Ovary (tissue), 9 donors: ENCODE measurements around the gene RANBP10. TPM values are rescaled to one million over a fixed set of nuclear protein-coding genes. Genes with fewer than 3 reads are reported as not detected.

Experiments used
- DNase-seq, 5 donors: peaks; one replicate each; pipeline ENCODE4 v3.0.0-alpha.2; 2019 to 2020
- H3K27ac ChIP-seq, 2 donors: fragments of 200-600 bp; one replicate each; pipeline versions ENCODE4 v1.5.1 to v1.8.0; 2019 to 2022
- H3K27me3 ChIP-seq: fragments of 200-600 bp; one replicate; pipeline ENCODE4 v1.8.0; 2022
- H3K36me3 ChIP-seq: fragments of 200-600 bp; sonication (generic); one replicate; pipeline ENCODE4 v1.5.1; 2019
- H3K4me1 ChIP-seq: one replicate; pipeline ENCODE4 v1.8.1; 2013; ENCODE audit warnings: mild to moderate bottlenecking, moderate library complexity; ENCODE audit not compliant: insufficient read depth
- H3K4me3 ChIP-seq: fragments of 200-600 bp; sonication (generic); one replicate; pipeline ENCODE4 v1.5.1; 2017
- H3K9me3 ChIP-seq, 2 donors: fragments of 200-600 bp in 1 of 2; sonication (generic) in 1 of 2; one replicate each; pipeline versions ENCODE4 v1.5.1 to v1.8.1; 2013 to 2019; ENCODE audit warnings: mild to moderate bottlenecking in 1 of 2, moderate library complexity in 1 of 2
- CTCF ChIP-seq, 3 donors: fragments of 450-650 bp in 2 of 3; fragments of 200-600 bp in 1 of 3; IDR thresholded peaks; one replicate each; pipeline versions ENCODE4 v1.5.1 to v1.8.0; 2016 to 2022; ENCODE audit warnings: antibody characterized with exemption in 3 of 3, mild to moderate bottlenecking in 1 of 3
- EP300 ChIP-seq: sonication (generic); formaldehyde crosslinking; IDR thresholded peaks from one replicate; pipeline ENCODE4 v1.6.1; 2017; ENCODE audit warnings: antibody characterized with exemption
- POLR2A ChIP-seq: fragments of 450-650 bp; IDR thresholded peaks from one replicate; pipeline ENCODE4 v1.6.1; 2017; ENCODE audit warnings: antibody characterized with exemption, mild to moderate bottlenecking, moderate library complexity
- WGBS, 3 donors: extraction: QIAGEN DNeasy Blood & Tissue Kit in 1 of 3; methylation state at CpG; one replicate each; pipeline versions ENCODE4 v1.1.5 to v1.1.7; 2013 to 2017; 5-methylcytosine and 5-hydroxymethylcytosine counted together
- intact Hi-C, 4 donors: fragments of 100-400 bp; cut with DNase I; formaldehyde crosslinking; loops; one replicate each; pipeline versions ENCODE4 v1.11.0 to v1.15.1; 2022 to 2023
- polyA plus RNA-seq, 2 donors: library from polyadenylated mRNA; stranded (reverse); fragments of 200-250 nt in 1 of 2; fragments of 350-450 nt in 1 of 2; fragmentation: Illumina TruSeq in 1 of 2; extraction: RNeasy Lipid Tissue Mini Kit (QIAGEN cat#74804) in 1 of 2; gene quantifications; one replicate each; pipeline ENCODE4 v1.2.3, GENCODE V29; 2013 to 2014
- total RNA-seq, 7 donors: library from RNA; depleted of rRNA in 2 of 7; stranded (reverse); fragments of >200 nt in 2 of 7; fragmentation: NEBNext Ultra II Directional in 3 of 7; extraction: Animal tissue kit (Norgen Biotek cat#: 25700) in 3 of 7; gene quantifications; one replicate each; pipeline versions ENCODE4 v1.1.0 to v1.2.4, GENCODE V29; 2016 to 2023
- donor health status: DM: no; HTN: no; CAD: no; lungs with moderate emphysema.
- donor health status: DM: no; HTN: no; CAD: no.
- donor health status: Bipolar disorder and iron deficiency.
- donor health status: DM: yes; HTN: yes; CAD: no.
- donor health status: DM: no; HTN: no; CAD: no.
- donor health status: DM: yes; HTN: yes; CAD: no.

Gene RANBP10
- total and polyA plus RNA-seq, 9 donors: 8.3 to 19.6 (median 16.9) TPM

DNA sequence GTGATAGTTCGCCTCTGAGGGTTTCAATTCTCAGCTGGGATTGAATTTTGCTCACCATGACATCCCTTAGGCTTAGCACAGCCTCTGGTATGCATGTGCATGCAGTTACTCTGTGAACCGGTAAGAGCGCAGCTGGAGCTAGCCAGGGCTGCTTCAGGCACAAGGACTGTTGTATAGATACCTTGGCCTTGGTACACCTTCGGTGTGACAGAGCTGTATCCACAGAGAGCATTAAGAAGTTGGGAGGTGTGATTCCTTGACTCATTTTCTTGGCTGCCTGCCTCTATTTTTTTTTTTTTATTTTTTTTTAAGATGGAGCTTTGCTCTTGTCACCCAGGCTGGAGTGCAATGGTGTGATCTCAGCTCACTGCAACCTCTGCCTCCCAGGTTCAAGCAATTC is 38.1 kb upstream of the RANBP10 start:
- 35 to 52% (median 36%) methylated on average over 4 of the region's 4 CpGs for WGBS, 3 donors
- Histone ChIP-seq H3K36me3 (no peaks in the 10 kb centered on the region), H3K4me1 (peaks cover 16% of the 10 kb centered on the region)

GRCh38 chr16:67843343-67843765 is 37.0 kb upstream of the RANBP10 start:
- peak overlapping the region; percentile 98 to 100 for H3K27ac ChIP-seq
- peaks cover 15% of the 10 kb centered on the region for H3K4me1 ChIP-seq
- DNase-seq: peak in 2 of 5 donors; percentile 56 to 58
- H3K27me3 ChIP-seq: no peaks in the 10 kb centered on the region
- TF ChIP-seq EP300 (no peak), CTCF (IDR thresholded peaks at IDR 0.05) (no peak), POLR2A (no peak)
- 4 to 7% (median 5%) methylated on average over 11 of the region's 11 CpGs for WGBS, 3 donors
- no peaks in the 10 kb centered on the region for H3K36me3 ChIP-seq
- intact Hi-C loops: no loop called here
- H3K4me3 ChIP-seq: peak overlapping the region; percentile 85
- H3K9me3 ChIP-seq: no peaks in the 10 kb centered on the region

More for the DNA sequence above, 38.1 kb upstream of the RANBP10 start:
- intact Hi-C loops: no loop called here
- DNase-seq: no peak
- Histone ChIP-seq H3K4me3 (no peak overlapping the region), H3K27ac (peak overlapping the region in 1 of 2 donors; percentile 98), H3K9me3 (no peaks in the 10 kb centered on the region), H3K27me3 (no peaks in the 10 kb centered on the region)
- TF ChIP-seq POLR2A (no peak), CTCF (IDR thresholded peaks at IDR 0.05) (no peak), EP300 (no peak)

DNA sequence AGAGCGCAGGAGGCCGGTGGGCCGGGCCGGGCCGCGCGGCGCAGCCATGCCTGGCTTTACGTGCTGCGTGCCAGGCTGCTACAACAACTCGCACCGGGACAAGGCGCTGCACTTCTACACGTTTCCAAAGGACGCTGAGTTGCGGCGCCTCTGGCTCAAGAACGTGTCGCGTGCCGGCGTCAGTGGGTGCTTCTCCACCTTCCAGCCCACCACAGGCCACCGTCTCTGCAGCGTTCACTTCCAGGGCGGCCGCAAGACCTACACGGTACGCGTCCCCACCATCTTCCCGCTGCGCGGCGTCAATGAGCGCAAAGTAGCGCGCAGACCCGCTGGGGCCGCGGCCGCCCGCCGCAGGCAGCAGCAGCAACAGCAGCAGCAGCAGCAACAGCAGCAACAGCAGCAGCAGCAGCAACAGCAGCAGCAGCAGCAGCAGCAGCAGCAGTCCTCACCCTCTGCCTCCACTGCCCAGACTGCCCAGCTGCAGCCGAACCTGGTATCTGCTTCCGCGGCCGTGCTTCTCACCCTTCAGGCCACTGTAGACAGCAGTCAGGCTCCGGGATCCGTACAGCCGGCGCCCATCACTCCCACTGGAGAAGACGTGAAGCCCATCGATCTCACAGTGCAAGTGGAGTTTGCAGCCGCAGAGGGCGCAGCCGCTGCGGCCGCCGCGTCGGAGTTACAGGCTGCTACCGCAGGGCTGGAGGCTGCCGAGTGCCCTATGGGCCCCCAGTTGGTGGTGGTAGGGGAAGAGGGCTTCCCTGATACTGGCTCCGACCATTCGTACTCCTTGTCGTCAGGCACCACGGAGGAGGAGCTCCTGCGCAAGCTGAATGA is 36.4 kb upstream of the RANBP10 start:
- Histone ChIP-seq H3K4me1 (peaks cover 9% of the 10 kb centered on the region), H3K36me3 (no peaks in the 10 kb centered on the region), H3K27ac (peak overlapping the region; percentile 98 to 100), H3K4me3 (peak overlapping the region; percentile 85), H3K9me3 (no peaks in the 10 kb centered on the region), H3K27me3 (no peaks in the 10 kb centered on the region)
- 0 to 1% (median 0%) methylated on average over 52 to 67 of the region's 67 CpGs for WGBS, 3 donors
- peak; percentile 50 to 64 (median 56) for DNase-seq
- intact Hi-C loops: no loop called here
- peak in 1 of 3 donors; percentile 18 for TF ChIP-seq CTCF (IDR thresholded peaks at IDR 0.05)
- no peak for TF ChIP-seq POLR2A

DNA sequence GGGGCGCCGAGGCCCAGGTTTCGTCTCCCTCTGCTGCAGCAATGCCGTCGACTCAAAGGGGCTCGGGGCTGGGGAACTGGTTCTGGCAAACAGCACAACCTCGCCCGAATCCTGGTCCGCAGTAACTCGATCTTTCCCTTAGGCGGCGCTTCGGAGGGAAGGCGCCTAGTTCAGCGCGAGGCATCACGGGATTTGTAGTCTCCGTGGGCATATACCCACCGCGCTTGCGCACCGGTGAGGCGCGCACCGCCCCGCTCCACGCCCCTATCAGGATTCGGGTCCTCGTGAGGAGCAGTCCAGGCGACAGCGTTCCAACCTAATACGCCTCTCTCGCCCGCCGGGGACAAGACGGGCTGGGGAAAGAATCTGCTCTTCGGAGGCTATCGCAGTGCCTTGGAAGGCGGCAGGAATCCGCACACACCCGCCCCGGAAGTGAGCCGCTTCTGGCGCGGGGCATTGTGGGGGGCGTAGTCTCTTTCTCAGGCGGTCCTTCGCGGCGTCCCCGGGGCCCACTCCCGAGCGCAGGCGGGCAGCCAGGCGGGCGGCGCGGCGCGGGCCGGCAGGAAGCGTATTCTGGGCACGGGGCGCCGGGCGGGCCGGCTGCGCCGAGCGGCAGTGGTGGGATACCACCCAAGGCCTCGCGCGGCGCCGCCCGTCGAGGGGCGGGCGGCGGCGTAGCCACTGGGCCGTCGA is 35.6 kb upstream of the RANBP10 start, which contains the start of gene THAP11:
Gene THAP11, plus strand, starts transcription at position 505 of the 693 bp plus-strand sequence. CDS start 235 bp downstream, outside the sequence.
- intact Hi-C loops: no loop called here
- 0% methylated on average over 48 to 83 of the region's 83 CpGs for WGBS, 3 donors
- H3K27me3 ChIP-seq: no peaks in the 10 kb centered on the region
- H3K4me3 ChIP-seq: peak within 1 kb of the TSS; percentile 85
- peak; percentile 93 to 96 (median 95) for DNase-seq
- no peaks in the 10 kb centered on the region for H3K9me3 ChIP-seq
- TF ChIP-seq EP300 (no peak), POLR2A (peak; percentile 74), CTCF (IDR thresholded peaks at IDR 0.05) (peak; percentile 85 to 98 (median 91))
- peak within 1 kb of the TSS; percentile 98 to 100 for H3K27ac ChIP-seq
- H3K36me3 ChIP-seq: no peaks in the 10 kb centered on the region
- peaks cover 9% of the 10 kb centered on the region for H3K4me1 ChIP-seq
